HepG2 (cell line): ENCODE data around the gene PSMD3. TPM values are rescaled to one million over a fixed set of nuclear protein-coding genes. Genes with fewer than 3 reads are reported as not detected.

Source experiments
- ATM ChIP-seq: fragments of 450-650 bp; IDR thresholded peaks from 2 replicates; pipeline ENCODE4 v1.7.1; 2017; ENCODE audit warnings: mild to moderate bottlenecking, borderline replicate concordance
- ZBTB2 ChIP-seq: sonication (generic); formaldehyde crosslinking; IDR thresholded peaks from 2 replicates; pipeline ENCODE4 v1.8.0; 2022; ENCODE audit warnings: low read depth, missing genetic modification reagents
- ZBTB4 ChIP-seq: sonication (generic); formaldehyde crosslinking; IDR thresholded peaks from 2 replicates; pipeline ENCODE4 v1.4.0; 2020; ENCODE audit warnings: missing genetic modification reagents, mild to moderate bottlenecking, borderline replicate concordance
- ZNF205 ChIP-seq: IDR thresholded peaks from 2 replicates; pipeline ENCODE4 v1.6.1; 2018; ENCODE audit warnings: missing biosample characterization, missing genetic modification reagents
- ZNF276 ChIP-seq: sonication (generic); formaldehyde crosslinking; IDR thresholded peaks from 2 replicates; pipeline ENCODE4 v1.4.0; 2020; ENCODE audit warnings: mild to moderate bottlenecking, low read depth, missing genetic modification reagents
- ZNF431 ChIP-seq: sonication (generic); formaldehyde crosslinking; IDR thresholded peaks from 2 replicates; pipeline ENCODE4 v1.9.0; 2022; ENCODE audit warnings: missing genetic modification reagents, low read depth, mild to moderate bottlenecking, borderline replicate concordance
- ZNF782 ChIP-seq: sonication (generic); formaldehyde crosslinking; IDR thresholded peaks from 2 replicates; pipeline ENCODE4 v1.4.0; 2020; ENCODE audit warnings: missing genetic modification reagents, mild to moderate bottlenecking, borderline replicate concordance
- polyA plus RNA-seq, 8 experiments: library from polyadenylated mRNA; depleted of rRNA in 3 of 8; stranded (reverse) in 7 of 8; unstranded in 1 of 8; fragments of >200 nt; fragmentation: Illumina TruSeq in 4 of 8; extraction: Trizol in 4 of 8; gene quantifications; 2 replicates each; pipeline versions ENCODE4 v1.2.1 to v1.2.3, GENCODE V29; 2011 to 2016; ENCODE audit warnings: low read depth in 4 of 8, missing spikeins in 1 of 8, mixed read lengths in 1 of 8; ENCODE audit not compliant: insufficient read depth in 1 of 8
- total RNA-seq, 5 experiments: library from RNA; depleted of rRNA; stranded (reverse); fragments of >200 nt; fragmentation: Illumina TruSeq; extraction: Trizol; gene quantifications; 2 replicates each; pipeline ENCODE4 v1.2.3, GENCODE V29; 2016; ENCODE audit warnings: low read depth in 1 of 5

The PSMD3 gene
- total and polyA plus RNA-seq, 2 of the 13 experiments (the other 11 are each of a cell fraction or from before 2014, with no cell fraction given): 97.4 to 146 TPM

- TF ChIP-seq ZBTB4 (CRISPR knock-in tag) (peak; percentile 67; the same call in 1 of the 2 replicates), ZNF205 (CRISPR knock-in tag) (no peak), ZNF431 (CRISPR knock-in tag) (0 out of 2 replicates have a peak, but pooled peaks have one; percentile 33), ZNF782 (no peak), ZNF276 (CRISPR knock-in tag) (0 out of 2 replicates have a peak, but pooled peaks have one; percentile 65), ZBTB2 (CRISPR knock-in tag) (no peak), ATM (no peak)
These were observed 54.6 kb downstream of the PSMD3 start (continued) for GRCh38 chr17:40035162-40035559.
